NCI-H1694 treated with DMSO at 0.1 percent for 48 hours (cell line): Measurements from ENCODE around the gene ITPKA.
"Not testable (repeated sequence)": the region's sequence is repeated elsewhere in the genome, so short reads cannot be mapped to it uniquely, and the experiment has no call there.

Source experiments
- DNase-seq: peaks from one replicate; lab custom pipeline; 2025; lab: John Stamatoyannopoulos, UW

Gene ITPKA

DNA sequence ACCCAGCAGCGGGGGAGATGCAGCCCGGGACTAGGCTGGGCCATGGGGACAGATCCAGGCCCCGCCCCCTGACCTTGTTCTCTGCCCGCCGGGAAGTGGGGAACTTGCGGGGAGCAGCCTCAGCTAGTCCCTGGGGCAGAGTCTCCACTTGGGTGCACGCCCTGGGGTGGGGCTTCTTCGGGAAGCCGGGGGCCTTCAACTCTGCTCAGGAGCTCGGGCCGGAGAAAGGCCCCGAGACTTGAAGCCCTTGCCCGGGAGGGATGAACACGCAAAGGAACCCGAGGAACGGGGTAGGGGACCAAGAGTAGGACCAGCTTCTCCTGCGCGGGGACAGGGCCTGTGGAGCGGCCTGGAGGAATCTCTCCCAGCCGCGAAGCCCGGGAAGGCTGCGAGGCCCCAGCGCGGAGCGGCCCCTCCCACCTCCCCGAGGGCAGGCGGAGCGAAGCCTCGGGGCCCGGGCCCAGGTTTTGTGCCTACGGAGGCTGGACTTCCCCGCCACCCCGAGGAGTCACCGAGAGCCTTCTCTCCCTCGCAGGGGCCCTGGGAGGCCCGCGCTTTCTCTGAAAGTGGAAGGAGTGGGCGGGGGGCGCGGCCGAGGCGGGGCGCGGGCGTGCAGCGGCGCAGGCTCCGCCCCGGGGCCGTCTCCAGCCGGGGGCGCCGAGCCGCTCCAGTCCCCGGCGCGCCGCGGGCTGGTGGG, at the start of gene ITPKA:
Gene ITPKA (plus strand): TSS at position 670 of the 697 bp plus-strand sequence. CDS start 54 bp downstream, outside the sequence.
- DNase-seq = peak; percentile 46

DNA sequence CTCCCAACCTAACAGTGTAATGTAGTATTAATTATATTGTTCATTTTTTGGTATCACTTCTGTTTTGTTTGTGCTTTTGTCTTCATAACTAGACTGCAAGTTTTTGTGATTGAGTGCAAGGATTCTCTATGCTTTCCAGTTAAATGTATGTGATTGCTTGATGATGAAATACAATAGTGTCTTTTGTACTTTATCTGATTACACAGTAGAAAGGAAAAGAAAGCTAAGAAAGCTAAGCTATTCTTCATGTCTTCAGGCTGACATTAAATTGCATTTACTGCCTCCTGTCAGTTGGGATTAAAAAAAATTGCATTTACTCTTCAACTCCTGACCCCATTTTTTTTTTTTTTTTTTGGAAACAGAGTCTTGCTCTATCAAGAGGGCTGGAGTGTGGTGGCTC, 48.3 kb upstream of the ITPKA start:
- DNase-seq = no peak

DNA sequence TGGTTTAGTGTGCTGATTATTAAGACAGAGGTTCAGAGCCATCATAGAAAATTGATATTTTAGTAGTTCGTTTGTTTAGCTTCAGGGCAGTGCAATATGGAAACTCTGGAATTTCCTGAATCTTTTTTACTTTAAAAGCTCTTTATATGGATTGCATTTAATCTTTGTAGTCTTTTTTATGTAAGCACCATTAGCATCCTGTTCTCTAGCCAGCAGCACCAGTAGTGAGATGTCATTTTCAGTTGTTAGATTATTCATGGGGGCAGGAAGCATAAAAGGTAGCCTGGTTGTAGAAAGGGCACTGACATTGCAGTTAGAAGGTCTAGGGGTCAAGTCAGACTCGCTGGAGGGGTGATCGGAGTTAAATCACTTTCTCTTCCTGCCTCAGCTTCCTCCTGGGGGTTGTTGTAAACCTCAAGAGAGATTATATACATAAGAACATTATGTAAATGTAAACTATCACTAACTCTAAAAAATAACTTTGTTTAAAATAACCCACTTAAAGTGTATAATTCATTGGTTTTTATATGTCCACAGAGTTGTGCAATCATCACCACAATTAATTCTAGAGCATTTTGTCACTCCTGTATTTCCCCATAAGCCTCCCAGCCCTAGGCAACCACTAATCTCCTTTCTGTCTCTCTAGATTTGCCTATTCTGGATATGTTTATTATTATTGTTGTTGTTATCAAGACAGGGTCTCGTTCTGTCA, 31.4 kb upstream of the ITPKA start:
- DNase-seq = no peak

DNA sequence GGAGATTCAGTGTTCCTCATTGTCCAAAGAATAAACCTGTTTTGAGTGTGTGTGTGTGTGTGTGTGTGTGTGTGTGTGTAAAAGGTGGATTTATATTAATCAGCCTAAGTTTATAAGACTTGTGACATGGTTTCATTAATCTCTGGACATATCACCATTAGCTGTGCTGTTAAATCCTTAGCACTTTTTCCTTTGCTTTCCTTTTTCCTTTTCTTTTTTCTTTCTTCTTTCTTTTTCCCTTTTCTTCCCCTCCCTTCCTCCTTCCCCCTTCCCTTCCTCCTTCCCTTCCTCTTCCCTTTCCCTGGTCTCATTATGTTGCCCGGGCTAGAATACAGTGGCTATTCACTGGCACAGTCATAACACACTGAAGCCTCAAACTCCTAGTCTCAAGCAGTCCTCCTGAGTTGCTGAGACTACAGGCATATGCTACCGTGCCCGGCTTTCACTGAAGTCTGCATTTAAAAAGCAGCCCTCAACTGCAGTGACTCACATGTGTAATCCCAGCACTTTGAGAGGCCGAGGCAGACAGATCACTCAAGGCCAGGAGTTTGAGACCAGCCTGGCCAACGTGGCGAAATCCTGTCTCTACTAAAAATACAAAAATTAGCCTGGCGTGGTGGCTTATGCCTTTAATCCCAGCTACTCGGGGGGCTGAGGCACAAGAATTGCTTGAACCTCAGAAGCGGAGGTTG, 28.6 kb upstream of the ITPKA start:
- DNase-seq = no peak

DNA sequence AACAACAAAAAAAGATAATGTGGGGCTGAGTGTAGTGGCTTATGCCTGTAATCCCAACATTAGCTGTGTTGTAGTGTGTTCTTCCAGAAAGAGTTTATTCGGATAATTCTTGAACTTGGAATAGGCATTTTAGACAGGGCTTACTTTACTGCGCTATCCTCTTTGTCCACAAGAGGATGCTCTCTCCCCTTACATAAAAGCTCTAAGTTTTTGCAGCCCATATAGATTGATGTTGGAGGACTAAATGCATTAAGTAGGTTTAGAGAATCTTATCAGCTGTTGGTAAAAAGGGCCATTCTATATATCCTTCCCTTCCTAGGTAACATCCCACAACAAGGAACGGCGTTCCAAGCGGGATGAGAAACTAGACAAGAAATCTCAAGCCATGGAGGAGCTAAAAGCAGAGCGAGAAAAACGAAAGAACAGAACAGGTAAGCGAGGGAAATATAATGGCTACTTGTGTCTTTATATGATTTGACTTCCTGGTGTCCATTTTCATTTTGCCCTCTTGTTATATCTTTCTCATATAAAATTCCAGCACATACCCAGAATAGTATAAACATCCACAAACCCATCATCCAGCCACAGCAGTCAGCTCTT, 27.8 kb upstream of the ITPKA start:
- DNase-seq = peak; percentile 24

DNA sequence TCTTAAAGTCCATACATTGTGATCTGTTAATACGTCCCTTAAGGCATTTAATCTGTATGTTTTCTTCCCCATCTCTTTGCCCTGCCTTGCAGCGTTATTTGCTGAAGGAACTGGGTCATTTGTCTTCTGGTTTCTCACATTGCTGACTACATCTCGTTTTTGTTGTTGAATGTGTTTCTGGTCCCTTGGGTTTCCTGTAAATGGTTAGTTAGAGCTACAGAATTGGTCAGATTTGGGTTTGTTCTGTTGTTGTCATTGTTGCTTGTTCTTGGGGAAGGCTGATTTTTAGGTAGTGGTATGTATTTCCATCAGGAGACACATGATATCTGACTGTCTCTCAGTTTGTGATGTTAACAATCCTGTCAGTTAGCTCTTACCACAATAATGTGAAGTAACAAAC, 27.0 kb upstream of the ITPKA start:
- DNase-seq = no peak

DNA sequence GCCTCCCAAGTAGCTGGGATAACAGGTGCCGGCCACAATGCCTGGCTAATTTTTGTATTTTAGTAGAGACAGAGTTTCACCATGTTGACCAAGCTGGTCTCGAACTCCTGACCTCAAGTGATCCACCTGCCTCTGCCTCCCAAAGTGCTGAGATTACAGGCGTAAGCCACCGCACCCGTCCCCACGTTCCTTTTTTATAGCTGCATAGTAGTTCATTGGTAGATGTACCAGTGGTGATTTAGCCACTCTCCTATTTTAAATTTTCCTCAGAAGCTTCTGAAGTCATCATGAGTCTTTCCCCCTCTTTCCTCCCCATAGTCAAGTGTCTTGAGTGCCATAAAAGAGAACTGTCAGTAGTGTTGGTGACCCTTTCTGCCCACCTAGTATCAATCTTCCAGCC, 24.0 kb upstream of the ITPKA start:
- DNase-seq = not testable (repeated sequence)

DNA sequence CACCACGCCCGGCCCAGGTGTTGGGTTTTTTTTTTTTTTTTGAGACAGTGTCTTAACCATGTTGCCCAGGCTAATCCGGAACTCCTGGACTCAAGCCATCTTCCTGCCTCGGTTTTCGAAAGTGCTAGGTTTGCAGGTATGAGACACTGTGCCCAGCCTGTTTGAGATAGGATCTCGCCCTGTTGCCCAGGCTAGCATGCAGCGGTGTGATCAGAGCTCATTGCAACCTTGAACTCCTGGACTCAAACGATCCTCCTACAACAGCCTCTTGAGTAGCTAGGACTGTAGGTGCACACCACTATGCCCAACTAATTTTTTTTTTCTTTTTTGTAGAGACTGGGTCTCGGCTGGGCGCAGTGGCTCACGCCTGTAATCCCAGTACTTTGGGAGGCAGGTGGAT, 20.3 kb upstream of the ITPKA start:
- DNase-seq = no peak

DNA sequence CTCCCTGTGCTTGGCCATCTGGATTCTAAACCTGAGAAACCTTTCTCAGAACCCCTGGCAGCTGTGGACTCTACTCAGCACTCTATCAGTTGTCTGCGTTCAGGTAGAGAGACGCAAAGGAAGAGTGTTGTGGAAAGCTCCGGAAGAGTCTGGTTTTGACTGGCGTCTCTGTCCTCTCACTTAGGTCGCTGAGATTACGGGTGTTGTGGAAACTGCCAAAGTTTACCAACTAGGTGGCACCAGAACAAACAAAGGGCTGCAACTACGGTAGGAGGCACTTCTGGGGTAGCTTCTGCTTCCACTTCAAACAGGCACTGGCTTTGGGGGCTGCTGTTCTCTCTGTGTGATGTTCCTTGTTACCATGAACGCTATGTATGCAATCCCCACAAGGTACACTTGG, 19.2 kb upstream of the ITPKA start:
- DNase-seq = no peak

DNA sequence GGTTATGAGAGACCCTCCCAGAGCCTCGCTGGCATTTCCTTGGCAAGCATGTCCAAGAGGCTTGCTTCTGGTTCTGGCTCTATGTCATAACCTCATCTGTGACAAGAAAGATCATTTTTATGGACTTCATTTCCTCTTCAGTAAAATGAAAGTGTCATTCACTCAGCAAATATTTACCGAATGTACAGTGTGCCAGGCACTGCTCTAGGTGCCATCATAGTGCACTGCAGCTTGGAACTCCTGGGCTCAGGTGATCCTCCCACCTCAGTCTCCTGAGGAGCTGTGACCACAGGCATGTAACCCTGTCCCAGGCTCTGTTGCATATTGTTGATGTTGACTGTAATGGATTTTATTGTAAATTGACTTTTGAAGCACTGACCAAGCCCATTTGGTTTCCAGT, 18.7 kb upstream of the ITPKA start:
- no peak for DNase-seq

DNA sequence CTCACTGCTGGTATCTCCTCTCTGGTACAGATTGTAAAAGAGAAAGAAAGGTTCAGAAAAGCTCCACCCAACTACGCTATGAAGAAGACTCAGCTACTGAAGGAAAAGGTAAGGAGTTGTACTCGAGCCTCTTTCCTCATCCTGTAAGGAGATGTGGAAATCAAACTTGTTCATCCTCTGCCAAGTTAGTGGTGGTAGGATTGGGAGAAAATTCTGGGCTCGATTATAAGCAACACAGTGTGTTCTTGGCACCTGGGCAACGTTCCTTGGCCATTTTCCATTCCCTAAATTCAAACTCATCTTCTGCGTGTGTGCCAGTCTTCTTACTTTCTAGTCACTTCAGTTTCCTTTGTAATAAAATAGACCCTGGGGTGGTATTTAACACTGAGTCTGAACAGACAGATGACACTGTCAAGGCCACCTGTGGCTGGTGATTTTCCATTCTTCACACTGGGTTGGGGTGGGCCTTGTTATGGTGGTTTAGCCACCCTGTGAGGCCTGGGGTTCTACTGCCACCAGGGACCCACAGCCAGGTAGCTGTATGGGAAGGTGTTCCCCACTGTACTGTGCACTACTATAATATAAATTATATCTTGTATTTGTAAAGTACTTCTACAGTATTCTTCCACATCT, 17.1 kb upstream of the ITPKA start:
- no peak for DNase-seq

DNA sequence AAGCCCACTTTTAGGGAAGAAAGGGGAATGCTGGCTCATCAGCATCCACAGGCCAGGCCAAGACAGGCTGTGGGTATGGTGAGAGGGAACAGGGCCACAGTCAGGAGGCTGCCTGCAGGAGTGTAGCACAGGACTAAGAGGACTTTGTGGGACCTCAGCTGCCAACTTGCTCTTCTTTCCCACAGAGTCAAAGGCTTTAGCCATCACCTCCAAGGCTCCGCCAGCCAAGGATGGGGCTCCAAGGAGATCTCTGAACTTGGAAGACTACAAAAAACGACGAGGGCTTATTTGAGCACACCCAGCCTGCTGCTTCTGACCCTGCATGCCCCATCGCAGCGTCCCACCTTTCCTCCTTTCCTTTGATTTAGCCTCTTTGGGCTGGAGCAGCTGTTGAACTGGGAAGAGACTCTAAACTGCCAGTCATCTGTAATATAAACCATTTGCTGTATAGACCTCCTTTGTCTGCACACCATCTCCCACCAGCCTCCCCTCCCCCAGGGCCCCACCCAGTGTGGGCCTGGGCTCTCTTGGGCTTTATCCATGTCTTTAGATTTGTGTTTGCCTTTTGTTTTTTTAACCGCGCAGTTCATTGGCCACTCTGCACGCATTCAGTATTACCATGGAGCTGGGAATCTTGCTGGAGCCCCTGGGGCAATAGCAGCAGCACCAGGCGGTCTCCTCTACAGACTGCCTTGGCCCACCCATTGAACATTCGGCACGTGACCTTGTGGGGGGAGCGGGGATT, 13.1 kb upstream of the ITPKA start:
- DNase-seq = no peak

DNA sequence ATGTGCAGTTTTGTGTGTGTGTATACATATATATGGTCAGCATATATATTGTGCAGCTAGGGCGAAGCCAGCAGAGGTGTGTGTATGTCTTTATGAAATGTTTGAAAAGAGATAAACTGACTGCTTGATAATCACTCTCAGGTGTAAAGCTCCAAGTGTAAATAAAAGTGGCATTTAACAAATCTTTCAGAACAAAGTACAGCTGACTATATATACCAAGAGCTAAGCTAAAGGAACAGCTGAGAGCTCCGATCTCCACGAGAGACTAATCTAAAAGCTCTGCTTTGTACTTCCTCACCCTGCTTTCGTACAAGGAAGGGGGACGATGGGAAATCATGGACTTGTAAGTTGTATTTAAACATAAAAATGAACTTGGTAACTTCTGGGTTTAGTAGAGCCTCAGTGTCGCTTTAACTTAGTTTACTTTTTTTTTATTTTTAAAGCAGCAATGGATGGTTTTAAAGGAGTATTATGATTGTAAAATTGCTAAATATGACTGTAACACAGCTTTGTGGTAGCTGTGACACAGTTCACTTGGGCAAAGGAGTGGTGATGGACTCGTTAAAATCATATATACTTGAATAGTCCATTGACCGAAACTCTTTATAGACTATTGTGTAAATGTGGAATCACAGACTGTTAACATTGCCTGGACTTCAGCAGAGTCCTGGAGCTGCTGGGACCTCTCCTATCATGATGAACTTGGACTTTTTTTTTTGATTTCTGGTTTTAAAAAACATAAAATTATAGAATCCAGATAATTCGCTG, 11.4 kb upstream of the ITPKA start:
- DNase-seq = no peak

DNA sequence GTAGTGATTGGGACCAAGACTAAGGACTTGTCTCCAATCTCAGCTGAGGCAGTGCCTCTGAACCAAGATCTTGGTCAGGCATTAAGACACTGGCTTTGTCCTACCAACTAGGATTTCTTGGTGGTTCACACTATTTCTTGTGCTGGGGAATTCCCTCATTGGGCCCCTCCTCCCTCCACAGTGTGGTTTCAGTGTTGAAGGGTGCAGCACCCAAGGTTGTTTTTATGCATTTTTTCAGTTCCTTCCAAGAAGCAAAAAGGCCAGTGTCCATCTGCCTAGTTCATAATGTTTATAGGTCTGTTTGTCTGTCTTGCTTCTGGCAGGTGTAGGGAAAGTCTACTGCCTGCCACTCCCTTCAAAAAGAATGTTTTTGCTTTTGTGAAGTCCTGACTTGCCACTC, 10.6 kb upstream of the ITPKA start:
- no peak for DNase-seq

DNA sequence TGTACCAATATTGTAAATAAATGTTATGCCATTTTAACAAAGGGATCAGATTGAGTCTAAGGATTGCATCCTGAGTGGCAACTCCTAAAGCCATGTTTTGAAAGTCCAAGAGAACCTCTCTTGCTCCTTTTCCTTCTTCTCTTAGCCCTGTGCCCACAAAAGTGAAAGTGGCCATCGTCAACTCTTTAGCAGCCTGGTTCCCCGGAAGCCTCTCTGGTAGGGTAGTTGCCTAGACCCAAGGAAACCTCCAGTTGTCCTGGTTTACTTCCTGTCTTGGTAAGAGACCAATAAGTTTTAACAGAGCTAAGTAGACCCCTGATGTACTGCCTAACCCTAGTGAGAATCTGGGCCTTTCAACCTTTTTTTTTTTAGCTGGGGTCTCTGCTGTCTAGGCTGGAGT, 10.2 kb upstream of the ITPKA start:
- DNase-seq = no peak

DNA sequence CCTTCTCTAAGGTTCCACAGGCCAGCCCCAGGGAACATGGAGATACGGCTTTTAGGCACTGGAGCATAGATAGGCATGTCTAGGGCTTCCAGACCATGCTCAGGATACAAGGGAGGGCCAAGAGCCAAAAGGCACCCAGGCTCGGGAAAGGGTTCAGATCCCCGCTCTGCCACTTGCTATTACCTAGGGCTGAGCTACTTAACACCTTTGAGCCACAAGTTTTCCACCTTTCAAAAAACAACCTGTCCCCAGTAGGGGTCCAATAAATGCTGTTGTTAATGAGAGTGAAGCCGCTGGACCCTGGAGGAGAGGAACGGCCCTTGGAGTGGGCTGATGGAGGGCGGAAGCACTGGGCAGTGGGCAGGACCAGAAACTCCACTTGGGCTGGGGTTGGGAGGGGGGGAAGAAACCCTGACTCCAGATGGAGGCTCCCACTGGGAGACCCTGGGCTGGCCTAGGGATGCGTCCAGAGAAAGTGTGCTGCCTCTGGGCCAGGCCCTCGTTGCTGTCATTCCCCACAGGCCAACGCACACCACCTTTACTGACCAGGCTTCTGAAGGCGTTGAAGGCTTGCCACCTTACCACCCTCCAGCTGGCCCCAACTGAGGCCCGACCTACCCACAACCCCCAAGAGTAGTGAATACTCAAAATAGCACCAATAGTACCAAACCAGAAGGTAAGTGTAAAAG, 8.6 kb upstream of the ITPKA start:
- DNase-seq = no peak

DNA sequence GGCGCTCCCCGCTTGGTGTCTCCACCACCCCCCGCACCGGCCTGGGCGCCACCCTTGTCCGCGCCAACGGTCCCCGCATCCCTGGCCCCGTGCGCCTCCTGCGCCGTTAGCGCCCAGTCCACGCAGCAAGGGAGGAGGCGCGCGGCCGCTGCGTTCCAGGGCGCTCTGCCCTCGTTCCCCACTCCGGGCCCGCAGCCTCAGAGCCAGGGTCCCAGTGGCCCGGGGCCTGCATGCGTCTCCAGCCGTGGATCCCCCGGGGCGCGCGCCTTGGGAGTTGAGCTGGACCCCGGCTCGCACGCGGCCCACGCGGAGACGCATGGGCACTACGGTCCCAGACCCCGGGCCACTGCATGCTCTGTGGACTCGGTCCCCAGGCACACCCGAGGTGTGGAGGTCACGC, 7.4 kb upstream of the ITPKA start:
- no peak for DNase-seq

DNA sequence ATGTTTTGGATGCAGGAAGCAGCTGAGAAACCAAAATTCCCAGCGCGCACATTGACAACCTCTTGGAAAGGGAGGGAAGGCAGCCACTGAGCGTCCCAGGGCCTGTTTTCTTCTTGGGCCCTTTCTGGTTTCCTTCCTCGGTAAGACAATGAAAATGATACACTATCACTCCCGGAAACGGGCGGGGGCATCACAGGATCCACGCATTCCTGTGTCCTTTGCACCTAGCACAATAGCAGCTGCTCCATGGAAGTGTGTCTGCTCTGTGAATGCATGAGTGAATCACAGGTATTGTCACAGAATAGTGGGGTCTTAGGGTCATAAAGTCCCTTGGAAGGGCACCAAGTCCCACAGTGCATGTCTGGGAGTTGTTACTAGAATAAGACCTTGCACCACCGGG, 6.3 kb upstream of the ITPKA start:
- DNase-seq = no peak

DNA sequence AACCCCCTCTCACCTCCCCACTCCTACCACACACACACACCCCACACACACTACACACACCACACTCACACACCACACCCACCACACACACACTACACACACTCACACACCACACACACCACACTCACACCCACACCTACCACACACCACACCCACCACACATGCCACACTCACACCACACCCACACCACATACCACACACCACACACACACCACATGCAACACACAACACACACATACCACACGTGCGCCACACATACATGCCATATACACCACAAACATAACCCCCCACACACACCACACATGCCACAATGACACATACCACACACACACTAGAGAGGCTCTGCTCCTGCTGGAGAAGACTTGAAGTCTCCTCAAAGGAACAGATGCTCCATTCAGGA, 5.9 kb upstream of the ITPKA start:
- no peak for DNase-seq

DNA sequence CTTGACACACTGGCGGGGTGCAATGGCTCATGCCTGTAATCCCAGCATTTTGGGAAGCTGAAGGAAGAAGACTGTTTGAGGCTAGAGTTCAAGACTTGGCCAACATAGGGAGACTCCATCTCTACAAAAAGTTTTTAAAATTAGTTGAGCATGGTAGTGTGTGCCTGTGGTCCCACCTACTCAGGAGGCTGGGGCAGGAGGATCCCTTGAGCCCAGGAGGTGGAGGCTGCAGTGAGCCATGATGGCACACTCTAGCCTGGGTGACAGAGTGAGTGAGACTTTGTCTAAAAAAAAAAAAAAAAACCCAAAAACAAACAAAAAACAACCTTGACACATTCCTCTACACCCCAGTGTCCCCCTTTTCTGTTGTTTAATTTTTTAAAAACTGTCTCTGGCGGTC, 4.0 kb upstream of the ITPKA start:
- no peak for DNase-seq
